Testis (tissue), 3 donors: ENCODE results near the gene CLRN1. TPM values are rescaled to one million over a fixed set of nuclear protein-coding genes. Genes with fewer than 3 reads are reported as not detected.

Experiments
- DNase-seq: peaks from one replicate; pipeline ENCODE4 v3.0.0-alpha.2; 2019
- H3K27ac ChIP-seq, 2 donors: fragments of 200-600 bp; sonication (generic); one replicate each; pipeline ENCODE4 v1.5.1; 2019
- H3K27me3 ChIP-seq: fragments of 200-600 bp; sonication (generic); one replicate; pipeline ENCODE4 v1.5.1; 2019
- H3K36me3 ChIP-seq: fragments of 200-600 bp; sonication (generic); one replicate; pipeline ENCODE4 v1.5.1; 2017; ENCODE audit warnings: low read depth; ENCODE audit errors: missing control alignments
- H3K4me1 ChIP-seq: fragments of 200-600 bp; sonication (generic); one replicate; pipeline ENCODE4 v1.5.1; 2019
- H3K4me3 ChIP-seq, 2 donors: fragments of 200-600 bp; sonication (generic); one replicate each; pipeline ENCODE4 v1.5.1; 2017 to 2019
- H3K9me3 ChIP-seq: fragments of 200-600 bp; sonication (generic); one replicate; pipeline ENCODE4 v1.5.1; 2017
- CTCF ChIP-seq, 3 experiments: fragments of 450-650 bp in 2 of 3; fragments of 200-600 bp in 1 of 3; sonication (generic) in 1 of 3; IDR thresholded peaks; one replicate each; pipeline ENCODE4 v1.5.1; 2016 to 2019; ENCODE audit warnings: antibody characterized with exemption in 3 of 3, mild to moderate bottlenecking in 2 of 3, moderate library complexity in 1 of 3
- POLR2A ChIP-seq: fragments of 450-650 bp; IDR thresholded peaks from one replicate; pipeline ENCODE4 v1.6.1; 2017; ENCODE audit warnings: antibody characterized with exemption, mild to moderate bottlenecking, moderate library complexity
- WGBS, 2 donors: methylation state at CpG; one replicate each; pipeline ENCODE4 v1.1.5; 2018; 5-methylcytosine and 5-hydroxymethylcytosine counted together
- intact Hi-C: fragments of 100-400 bp; cut with DNase I; formaldehyde crosslinking; loops from one replicate; pipeline ENCODE4 v1.15.1; 2023; ENCODE audit warnings: low total_unique reads
- polyA plus RNA-seq: library from polyadenylated mRNA; stranded (reverse); fragments of 350-450 nt; fragmentation: Illumina TruSeq; extraction: RNeasy Lipid Tissue Mini Kit (QIAGEN cat#74804); gene quantifications from one replicate; pipeline ENCODE4 v1.2.3, GENCODE V29; 2014; ENCODE audit warnings: low read depth, low replicate concordance; ENCODE audit not compliant: insufficient read depth
- total RNA-seq, 2 donors: library from RNA; depleted of rRNA; stranded (reverse); fragments of >200 nt; gene quantifications; one replicate each; pipeline ENCODE4 v1.2.3, GENCODE V29; 2016

CLRN1 gene
- total and polyA plus RNA-seq, 3 donors from 2014 or later = 0.38 to 0.79 (median 0.43) TPM

GRCh38 chr3:150911771-150912170 lies 60.8 kb downstream of the CLRN1 start:
- no peak overlapping the region for H3K27ac ChIP-seq
- H3K4me3 ChIP-seq = no peak overlapping the region
- no peak for TF ChIP-seq POLR2A
- H3K27me3 ChIP-seq = no peaks in the 10 kb centered on the region
- H3K9me3 ChIP-seq = no peaks in the 10 kb centered on the region
- intact Hi-C loops = no loop called here
- no peak for DNase-seq
- no peaks in the 10 kb centered on the region for H3K36me3 ChIP-seq
- H3K4me1 ChIP-seq = no peaks in the 10 kb centered on the region

GRCh38 chr3:150906461-150906860 lies 66.1 kb downstream of the CLRN1 start:
- H3K27me3 ChIP-seq = no peaks in the 10 kb centered on the region
- H3K36me3 ChIP-seq = no peaks in the 10 kb centered on the region
- no peaks in the 10 kb centered on the region for H3K4me1 ChIP-seq
- intact Hi-C loops = no loop called here
- TF ChIP-seq CTCF (IDR thresholded peaks at IDR 0.05) = no peak
- no peak for TF ChIP-seq POLR2A
- H3K27ac ChIP-seq = no peak overlapping the region
- H3K4me3 ChIP-seq = no peak overlapping the region
- 67 to 96% methylated on average over 1 of the region's 1 CpG for WGBS, 2 donors
- no peaks in the 10 kb centered on the region for H3K9me3 ChIP-seq
- DNase-seq = no peak

- Histone ChIP-seq H3K36me3 (no peaks in the 10 kb centered on the region), H3K4me3 (no peak overlapping the region), H3K9me3 (no peaks in the 10 kb centered on the region), H3K27ac (no peak overlapping the region), H3K4me1 (no peaks in the 10 kb centered on the region), H3K27me3 (no peaks in the 10 kb centered on the region)
- intact Hi-C loops = no loop called here
- no peak for DNase-seq
- 67 to 69% methylated on average over 1 of the region's 1 CpG for WGBS, 2 donors
- no peak for TF ChIP-seq CTCF (IDR thresholded peaks at IDR 0.05)
- no peak for TF ChIP-seq POLR2A
Measured at GRCh38 chr3:150905746-150906145, 66.8 kb downstream of the CLRN1 start.

GRCh38 chr3:150905339-150905738 lies 67.2 kb downstream of the CLRN1 start, which contains the start of gene MINDY4B:
MINDY4B (minus strand) TSS chr3:150905439; CDS start chr3:150905439, 0 bp downstream.
- intact Hi-C loops = no loop called here
- H3K4me3 ChIP-seq = no peak within 1 kb of the TSS
- H3K9me3 ChIP-seq = no peaks in the 10 kb centered on the region
- H3K4me1 ChIP-seq = no peaks in the 10 kb centered on the region
- no peak within 1 kb of the TSS for H3K27ac ChIP-seq
- WGBS, 2 donors = 86 to 90% methylated on average over 4 of the region's 4 CpGs
- DNase-seq = no peak
- H3K27me3 ChIP-seq = no peaks in the 10 kb centered on the region
- TF ChIP-seq CTCF (IDR thresholded peaks at IDR 0.05) (no peak), POLR2A (no peak)
- H3K36me3 ChIP-seq = no peaks in the 10 kb centered on the region

GRCh38 chr3:150902988-150903387 lies 69.5 kb downstream of the CLRN1 start:
- intact Hi-C loops = no loop called here
- no peak overlapping the region for H3K4me3 ChIP-seq
- no peaks in the 10 kb centered on the region for H3K36me3 ChIP-seq
- H3K27me3 ChIP-seq = no peaks in the 10 kb centered on the region
- no peak for DNase-seq
- H3K9me3 ChIP-seq = no peaks in the 10 kb centered on the region
- no peak overlapping the region for H3K27ac ChIP-seq
- no peaks in the 10 kb centered on the region for H3K4me1 ChIP-seq
- WGBS, 2 donors = 54 to 69% methylated on average over 2 of the region's 2 CpGs
- TF ChIP-seq POLR2A (no peak), CTCF (IDR thresholded peaks at IDR 0.05) (no peak)
